HG03342 (cell line): Measurements from ENCODE around the gene CMC4.

ENCODE experiments used
- ATAC-seq: cut with Tn5 transposase; IDR thresholded peaks from one replicate; pipeline ENCODE4 v1.9.1; 2021; ENCODE audit warnings: mild to moderate bottlenecking, moderate library complexity; ENCODE audit not compliant: unreplicated experiment

The CMC4 gene, protein sequence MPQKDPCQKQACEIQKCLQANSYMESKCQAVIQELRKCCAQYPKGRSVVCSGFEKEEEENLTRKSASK

DNA sequence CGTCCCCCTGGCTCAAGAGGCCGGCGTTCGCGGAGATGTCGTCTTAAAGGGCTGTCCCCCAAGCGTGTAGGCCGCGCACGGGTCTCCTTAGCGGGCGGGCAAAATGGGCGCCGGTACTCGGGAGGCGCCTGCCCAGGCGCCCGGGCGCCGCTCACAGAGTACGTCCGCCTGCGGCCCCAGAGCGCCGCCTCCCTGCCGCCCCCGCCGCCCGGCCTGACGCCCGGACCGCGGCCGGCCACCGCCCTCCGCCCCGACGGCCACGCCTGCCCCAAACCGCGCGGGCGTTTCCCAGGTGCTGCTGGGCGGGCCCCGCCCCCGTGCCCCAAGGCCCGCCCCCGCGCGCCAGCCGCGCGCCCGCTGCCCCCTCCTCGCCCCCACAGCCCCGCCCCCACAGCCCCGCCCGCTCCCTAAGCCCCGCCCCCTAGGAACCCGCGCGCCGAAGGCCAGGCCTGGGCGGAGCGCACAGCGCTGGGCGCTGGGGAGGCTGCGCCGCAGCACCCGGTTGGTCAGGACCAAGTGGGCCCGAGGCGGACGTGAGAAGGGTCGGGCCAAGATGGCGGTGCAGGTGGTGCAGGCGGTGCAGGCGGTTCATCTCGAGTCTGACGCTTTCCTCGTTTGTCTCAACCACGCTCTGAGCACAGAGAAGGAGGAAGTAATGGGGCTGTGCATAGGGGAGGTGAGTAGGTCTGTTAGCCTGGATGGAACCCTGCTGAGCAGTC lies at the start of gene CMC4, which contains the start of the genes BRCC3 and MTCP1:
CMC4 (minus strand) TSS at position 162 of the 719 bp plus-strand sequence. CDS start 7,113 bp downstream, outside the sequence.
BRCC3 (plus strand) TSS at position 534 of the 719 bp plus-strand sequence; CDS start at position 554, 20 bp downstream.
MTCP1 (minus strand) TSS at position 162 of the 719 bp plus-strand sequence. CDS start 5,126 bp downstream, outside the sequence.
- peak; percentile 79 for ATAC-seq

DNA sequence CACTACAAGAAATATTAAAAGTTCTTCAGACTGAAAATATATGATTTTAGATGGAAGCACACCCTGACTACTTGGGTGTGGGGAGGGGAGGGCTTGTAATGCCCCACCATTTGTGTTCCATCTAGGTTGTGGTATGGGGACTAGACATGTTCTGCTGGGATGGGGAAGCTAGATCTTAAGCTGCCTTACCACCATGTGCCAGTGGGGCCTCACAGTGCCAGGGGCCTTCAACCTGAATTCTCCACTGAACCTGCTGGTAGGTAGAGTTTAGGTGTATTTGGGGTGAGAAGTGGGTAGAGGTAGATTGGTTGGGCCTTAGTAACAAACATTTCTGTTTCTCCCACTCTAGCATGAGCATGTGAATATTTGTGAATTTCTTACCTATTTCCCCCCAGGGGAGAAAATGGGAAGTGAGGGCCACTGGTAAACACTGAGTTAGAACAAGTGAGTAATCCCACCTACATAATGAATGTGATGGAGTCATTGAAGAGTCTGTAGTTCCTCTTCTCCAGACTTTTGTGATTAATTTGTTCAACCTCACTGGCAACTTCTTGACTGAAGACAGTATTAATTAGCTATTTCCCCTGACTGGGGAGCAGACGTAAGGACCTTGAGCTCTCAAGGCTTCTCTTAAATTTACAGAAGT lies 44.4 kb upstream of the CMC4 start:
- no peak for ATAC-seq

DNA sequence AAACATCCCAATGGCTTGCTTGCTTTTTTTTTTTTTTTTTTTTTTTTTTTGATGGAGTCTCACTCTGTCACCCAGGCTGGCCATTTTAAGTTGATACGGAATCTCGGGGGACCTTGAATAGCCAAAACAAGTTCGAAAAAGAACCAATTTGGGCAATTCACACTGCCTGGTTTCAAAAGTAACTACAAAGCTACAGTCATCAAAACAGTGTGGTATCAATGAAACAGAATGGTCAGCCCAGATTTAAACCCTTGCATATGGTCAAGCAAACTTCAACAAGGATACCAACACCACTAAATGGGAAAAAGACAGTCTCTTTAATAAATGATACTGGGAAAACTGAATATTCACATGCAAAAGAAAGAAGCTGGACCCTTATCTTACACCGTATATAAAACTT lies 42.2 kb upstream of the CMC4 start:
- no peak for ATAC-seq

DNA sequence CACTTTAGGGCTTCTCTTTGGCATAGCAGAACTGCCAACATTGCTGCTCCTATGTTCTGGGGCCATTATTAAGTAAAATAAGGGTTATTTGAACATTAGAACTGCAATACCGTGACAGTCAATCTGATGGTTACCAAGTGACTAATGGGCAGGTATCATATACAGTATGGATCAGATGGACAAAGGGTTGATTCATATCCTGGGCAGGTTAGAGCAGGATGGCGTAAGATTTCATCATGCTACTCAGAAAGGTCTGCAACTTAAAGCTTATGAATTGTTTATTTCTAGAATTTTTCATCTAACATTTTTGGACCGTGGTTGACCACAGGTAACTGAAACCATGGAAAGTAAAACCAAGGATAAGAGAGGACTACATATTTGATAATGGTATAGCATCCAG lies 41.2 kb upstream of the CMC4 start:
- ATAC-seq = no peak

DNA sequence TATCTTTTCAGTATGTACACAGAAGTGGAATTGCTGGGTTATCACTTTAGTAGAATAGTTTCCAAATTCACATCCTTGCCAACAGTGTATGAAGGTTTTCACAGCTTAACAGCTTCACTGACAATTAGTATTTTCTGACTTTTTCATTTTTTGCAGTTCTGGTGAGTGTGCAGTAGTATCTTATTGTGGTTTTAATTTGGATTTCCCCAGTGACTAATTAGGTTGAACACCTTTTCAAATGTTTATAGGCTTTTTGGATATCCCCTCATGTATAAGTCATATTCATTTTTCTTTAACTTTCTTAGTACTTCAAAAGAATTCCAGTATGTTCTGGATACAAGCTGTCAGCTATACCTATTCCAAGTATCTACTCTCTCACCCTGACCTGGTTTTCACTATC lies 37.5 kb upstream of the CMC4 start:
- no peak for ATAC-seq

DNA sequence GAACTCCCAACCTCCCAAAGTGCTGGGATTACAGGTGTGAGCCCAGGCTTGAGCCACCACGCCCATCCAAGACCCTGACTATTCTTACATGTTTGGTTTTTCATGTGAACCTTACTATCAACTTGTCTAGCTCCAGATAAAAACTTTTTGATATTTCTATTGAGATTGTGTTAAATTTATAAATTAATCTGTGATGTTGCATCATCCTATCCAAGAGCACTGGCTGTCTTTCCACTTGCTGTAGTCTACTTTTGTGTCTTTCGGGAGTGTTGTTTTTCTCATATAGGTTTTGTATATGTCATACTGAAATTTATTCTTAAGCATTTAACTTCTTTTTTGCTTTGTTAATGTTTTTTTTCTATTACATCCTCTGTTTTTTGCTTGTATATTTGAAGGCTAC lies 35.0 kb upstream of the CMC4 start:
- ATAC-seq = no peak

DNA sequence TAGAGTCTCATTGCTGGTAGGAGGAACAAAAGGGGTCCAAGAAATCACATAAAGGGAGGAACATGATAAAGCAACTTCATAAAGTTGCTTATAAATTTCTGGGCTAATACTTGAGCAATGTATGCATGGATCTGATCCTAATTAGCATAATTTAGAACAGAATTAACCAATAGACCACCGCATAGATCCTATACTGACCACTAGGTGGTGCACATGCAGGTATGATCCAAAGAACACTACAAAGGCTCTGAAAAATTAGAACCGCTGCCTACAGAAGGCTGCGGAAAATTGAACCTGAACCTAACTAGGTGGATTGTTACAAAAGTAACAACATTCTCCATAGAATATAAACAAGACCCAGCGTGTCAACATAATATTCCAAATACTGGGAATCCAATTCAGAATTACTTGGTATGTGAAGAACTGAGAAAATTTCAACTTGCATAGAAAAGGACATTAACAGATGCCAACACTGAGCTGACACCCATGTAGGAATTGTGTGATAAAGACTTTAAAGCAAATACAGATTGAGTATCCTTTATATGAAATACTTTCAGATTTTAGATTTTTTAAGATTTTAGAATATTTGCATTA lies 23.6 kb upstream of the CMC4 start:
- peak; percentile 80 for ATAC-seq

DNA sequence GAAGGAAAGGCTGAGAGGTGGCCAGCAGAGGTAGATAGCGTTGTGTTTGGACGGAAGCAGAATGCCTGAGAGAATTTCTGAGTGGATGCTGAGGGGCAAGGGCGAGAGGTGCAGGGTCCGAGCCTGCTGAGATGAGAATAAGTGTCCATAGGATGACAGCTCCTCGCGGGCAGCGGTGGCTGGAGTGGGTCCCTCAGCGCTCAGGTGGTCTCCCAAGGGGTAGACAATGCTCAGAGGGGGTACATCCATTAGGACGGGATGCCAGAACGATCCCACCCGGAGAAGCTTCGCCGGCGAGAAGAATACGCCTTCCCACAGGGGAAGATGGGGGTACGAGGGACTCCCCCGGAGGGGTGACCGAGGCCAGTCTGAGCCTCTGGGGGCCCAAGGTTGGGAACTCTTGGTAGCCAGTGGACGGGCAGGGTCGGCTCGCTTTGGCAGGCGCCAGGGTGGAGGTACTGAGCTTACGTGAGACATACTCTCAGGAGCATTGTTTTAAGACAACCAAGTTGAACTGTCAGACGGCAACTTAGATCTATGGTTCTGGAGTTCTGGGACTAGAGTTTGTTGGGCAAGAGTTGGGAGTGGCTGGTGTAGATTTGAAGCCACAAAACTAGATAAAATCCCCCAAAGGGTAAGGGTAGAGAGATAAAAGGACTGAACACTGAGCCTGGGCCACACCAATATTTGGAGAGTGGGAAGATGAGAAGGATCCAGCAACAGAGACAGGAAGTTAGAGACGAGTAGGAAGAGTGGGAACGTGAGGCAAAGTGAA lies 16.2 kb upstream of the CMC4 start:
- no peak for ATAC-seq

DNA sequence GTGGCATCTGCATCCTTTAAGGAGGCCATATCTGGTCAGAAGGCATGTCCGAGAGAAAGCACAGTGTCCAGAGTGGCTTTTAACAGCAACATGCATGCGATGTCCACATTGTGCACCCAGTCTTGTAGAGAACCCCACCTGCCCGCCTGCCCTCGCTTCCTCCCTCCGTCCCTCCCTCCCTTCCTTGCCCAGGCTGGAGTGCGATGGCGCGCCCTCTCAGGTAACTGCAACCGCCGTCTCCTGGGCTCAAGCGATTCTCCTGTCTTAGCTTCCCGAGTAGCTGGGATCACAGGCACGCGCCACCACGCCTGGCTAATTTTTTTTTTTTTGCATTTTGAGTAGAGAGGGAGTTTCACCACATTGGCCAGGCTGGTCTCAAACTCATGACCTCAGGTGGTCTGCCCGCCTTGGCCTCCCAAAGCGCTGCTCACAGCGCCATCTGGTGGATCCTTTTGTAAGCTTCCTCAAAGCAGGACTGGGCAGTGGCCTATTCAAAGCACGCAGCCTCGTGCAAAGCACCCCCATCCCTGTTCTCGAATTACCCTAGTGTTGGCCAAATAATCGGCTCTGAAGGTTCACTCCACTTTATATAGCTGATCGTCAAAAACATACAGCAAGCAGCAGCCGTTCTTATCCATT lies 15.4 kb upstream of the CMC4 start:
- no peak for ATAC-seq

DNA sequence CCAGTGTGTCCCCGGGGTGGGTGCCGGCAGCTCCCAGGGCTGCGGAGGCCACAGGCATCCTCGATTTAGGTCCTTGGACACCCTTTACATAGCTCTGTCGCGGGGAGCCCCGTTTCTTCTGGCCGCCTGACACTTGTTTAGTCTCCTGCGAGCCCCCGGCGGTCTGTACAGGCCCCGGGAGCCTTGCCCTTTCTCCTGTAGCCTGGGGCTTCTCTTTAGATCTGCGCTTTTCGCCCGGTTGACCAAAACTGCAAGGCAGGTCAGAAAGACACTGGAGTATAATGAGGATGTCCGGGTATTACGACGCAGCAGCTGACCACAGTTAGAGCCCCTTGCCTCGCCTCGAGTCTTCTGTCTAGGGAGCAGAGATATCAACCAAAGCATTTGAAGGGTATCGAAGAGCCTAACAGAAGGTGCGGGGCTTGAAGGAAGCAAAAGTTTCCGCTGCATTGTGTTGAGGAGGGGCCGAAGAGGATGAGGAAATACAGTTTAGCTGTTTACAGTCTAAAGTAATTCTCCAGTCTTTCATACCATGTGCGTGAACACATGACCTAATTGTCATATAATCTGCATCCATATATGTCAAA lies 851 bp upstream of the CMC4 start:
- ATAC-seq = peak; percentile 14

DNA sequence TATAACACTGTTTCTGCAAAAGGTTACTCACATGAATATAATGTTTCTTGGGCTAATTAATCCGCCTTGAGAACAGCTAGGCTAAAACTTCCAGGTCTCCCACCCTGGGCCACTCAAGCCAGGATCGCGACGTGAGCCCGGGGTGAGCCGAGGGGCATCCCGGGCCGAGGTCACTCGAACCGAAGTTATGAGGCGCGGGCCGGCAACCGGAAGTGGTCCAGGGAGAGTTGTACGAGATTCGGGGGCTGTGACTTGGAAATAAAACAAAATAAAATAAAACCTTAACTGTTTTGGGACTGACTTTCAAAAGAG lies 317 bp downstream of the CMC4 start:
- peak; percentile 20 for ATAC-seq

DNA sequence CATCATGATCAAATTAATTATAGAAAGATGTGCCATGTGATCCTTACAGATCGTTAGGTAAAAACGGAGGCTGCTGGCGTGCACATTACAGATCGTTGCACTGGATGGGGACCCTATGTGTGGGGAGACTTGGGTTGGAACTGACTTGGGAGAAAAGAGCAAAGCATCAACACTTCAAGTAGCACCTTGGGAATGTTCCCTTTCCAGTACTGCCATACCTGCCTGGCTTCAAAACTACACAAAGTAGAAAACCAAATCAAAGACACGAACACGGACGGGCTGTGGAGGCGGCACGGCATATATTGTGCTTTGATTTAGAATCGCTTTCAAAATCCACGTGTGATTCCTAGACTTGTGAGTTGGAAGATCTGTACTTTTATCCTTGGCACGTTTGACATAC lies 898 bp downstream of the CMC4 start:
- ATAC-seq = no peak

DNA sequence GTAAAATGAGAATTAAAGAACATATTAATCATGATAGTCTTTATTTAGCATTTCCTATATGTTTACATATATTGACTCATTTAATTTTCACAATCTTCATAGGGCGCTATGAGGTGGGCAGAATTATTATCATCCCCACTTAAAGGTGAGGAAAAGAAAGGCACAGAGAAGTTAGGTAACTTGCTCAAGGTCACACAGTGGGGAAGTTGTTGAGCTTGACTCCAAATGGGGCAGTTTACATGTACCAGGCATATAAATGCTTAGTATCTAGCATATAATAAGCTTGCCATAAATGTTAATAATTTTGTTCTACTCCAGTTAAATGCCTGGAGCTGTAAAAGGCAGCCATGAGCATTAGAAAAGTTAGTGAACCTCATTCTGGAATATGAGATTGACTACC lies 1.5 kb downstream of the CMC4 start:
- ATAC-seq = no peak

DNA sequence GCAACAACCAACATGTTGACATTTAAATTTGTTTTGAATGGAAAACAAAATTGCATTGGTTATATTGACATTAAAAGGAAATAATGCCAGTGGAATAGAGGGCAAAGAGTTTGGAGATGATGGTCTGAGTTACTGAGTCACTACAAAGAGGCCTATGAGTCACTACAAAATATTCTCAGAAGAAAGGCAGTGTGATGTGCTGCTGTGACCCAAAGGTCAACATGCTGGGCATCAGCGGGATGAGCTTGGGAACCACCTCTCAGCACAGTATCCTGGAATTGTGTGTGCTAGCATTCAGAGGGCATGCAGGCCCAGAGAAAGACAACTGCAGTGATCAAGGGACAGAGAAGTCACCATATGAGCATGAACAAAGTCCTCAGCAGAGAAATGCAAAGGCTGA lies 2.8 kb downstream of the CMC4 start:
- ATAC-seq = no peak

DNA sequence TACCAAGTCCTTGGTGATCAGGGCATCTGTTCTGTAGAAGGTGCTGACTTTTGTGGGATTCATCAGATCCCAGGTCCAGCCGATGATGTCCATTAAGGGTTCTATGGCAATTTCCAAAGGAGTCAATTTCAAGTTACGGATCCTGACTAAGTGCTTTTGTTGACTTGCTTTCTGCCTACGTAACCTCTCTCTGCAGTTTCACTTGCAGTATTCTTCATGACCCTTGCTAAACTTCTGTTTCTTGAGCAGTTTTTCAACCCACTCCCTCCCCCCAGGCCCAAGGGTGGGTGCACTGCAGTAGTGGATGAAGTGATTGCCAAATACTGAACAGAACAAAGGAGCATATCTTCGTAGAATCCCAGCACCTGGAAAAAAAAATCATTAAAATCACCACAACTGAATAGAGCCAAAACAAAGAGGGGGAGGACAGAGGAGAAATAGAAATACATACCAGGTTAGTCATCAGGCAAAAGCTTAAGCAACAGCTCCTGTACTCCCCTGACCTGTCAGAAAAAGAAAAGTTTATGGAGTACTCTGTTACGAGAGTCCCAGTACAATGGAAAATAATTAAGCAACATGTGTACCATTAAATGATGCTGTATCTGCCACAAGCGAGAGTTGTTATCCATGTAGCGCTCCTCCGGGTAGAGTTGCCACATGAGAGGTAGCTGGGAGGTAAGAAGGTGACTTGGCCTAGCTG lies 5.8 kb downstream of the CMC4 start:
- ATAC-seq = no peak

DNA sequence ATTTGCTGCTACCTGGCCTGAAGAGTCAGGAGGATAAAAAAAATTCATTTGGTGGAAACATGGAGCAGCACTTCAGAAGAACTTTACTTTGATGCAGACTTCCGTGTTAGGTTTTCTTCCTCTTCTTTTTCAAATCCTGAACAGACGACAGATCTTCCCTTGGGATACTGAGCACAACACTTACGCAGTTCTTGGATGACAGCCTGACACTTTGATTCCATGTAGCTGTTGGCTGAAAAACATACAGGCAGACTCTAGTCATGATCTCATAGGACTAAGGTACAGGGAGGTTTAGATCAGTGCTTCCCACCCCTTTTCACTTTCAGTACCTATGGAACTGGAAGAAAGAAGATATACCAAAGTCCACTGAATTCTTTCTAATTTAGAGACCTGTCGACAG lies 9.2 kb downstream of the CMC4 start:
- no peak for ATAC-seq

DNA sequence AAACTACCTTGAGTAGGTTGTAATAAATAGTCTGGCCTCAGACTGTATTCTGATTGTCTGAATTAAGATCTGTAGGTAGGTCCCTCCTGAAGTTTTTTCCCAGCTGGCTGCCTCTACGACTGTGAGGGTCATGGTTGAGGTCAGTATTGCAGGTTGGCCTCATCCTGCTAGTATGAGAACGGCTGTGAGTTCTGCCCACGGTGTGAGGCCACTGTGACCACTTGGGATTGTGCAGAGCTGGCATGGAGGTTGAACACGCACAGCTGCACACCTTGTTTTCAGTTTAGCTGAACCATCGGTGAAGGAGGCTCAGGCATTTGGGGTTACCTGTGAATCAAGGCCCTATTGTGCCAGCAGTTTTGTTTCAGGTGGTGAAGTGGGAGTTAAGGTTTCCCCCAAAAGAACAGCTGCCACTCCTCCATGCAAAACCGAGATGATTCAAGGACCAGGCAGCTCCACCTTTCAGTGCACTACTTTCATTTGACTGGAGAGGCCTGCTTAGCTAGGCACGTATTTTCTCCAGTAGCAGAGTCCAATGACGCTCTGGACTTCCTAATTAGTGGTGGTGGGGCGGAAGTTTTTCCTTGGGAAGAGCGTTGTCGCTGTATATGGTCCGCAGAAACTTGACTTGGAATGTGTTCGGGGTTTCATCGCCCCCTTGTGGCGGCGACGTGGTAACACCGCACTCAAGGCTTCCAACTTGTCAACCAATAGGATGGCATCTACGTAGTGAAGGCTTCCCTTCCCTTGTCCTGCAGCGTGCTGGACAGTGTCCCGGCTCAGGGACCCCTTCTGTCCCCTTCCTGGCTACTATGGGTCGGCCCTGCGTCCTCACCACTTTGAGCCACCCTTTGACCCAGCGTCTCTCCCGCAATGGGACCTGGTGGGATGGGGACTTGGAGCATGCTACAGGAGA lies 13.8 kb downstream of the CMC4 start:
- peak; percentile 86 for ATAC-seq

DNA sequence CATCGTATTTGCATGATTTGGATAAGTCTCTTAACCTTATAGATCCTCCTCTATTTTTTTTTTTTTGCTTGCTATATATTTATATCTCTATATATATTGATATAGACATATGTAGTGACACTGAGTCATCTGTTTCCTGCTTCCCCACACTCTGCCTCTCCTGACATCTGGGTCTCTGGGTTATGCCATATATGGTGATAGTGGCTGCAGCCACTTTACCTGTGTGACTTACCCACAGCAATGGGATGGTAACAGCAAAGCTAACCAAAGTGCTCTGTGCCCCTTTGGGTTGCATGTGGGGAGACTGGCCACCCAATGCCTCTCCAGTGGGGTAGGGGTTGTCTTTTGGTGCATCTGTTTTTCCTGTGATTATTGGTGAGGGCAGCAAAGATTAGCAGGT lies 14.5 kb downstream of the CMC4 start:
- no peak for ATAC-seq

DNA sequence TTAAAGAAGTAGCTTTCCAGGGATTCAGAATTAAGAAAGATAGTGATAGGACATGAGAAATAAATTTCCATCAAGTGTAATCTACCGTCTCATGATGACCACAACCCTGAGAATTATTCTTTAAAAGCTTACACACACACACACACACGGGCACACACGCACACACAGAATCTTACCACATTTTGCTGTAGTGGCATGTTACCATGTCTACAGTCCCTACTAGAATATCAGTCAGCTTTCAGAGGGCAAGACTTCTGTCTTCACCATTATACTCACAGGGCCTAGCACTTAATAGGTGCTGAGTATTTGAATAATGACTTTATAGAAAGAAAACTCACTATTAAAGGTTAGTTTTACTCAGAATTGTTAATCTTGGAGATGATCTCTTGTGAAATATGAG lies 15.4 kb downstream of the CMC4 start:
- no peak for ATAC-seq
